ENCODE results near the gene PCSK7. TPM values are rescaled to one million over a fixed set of nuclear protein-coding genes. Genes with fewer than 3 reads are reported as not detected.

PCSK7 gene
- total and polyA plus RNA-seq, 2 donors (not counting 3 experiments of a cell fraction or from before 2014, with no cell fraction given) = 40.8 to 72.7 TPM

DNA sequence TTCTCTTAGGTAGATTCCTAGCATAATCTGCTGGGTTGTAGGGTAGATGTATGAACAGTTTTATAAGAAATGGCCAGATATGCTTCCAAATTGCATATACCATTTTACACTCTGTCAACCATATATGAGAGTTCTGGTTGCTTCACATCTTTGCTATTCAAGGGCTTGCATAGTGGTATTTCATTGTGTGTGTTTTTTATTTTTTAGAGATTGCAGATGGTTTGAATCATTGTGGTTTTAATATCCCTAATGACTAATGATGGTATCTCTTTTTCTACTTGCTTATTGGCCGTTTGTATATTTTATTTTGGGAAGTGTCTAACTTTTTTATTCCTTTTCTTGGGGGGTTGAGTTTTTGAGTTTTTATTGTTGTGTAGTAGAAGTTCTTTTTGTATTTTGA lies 27.5 kb upstream of the PCSK7 start:
- Histone ChIP-seq H3K79me2 (ENCODE audit: control insufficient read depth, insufficient read depth, low read length) (no peaks in the 10 kb centered on the region), H3K4me1 (ENCODE audit: control insufficient read depth, extremely low read depth, insufficient read depth, low read length) (no peaks in the 10 kb centered on the region), H4K20me1 (replicated peaks; ENCODE audit: control insufficient read depth, extremely low read depth, insufficient read depth, low read length) (no peaks in the 10 kb centered on the region), H3K9me3 (replicated peaks; ENCODE audit: control insufficient read depth, insufficient read depth, low read length) (no peaks in the 10 kb centered on the region), H3K4me3 (replicated peaks in 1 of 3; ENCODE audit: insufficient read depth in 1 of 3, low read depth in 1 of 3, low read length in 3 of 3) (no peak overlapping the region), H3K27ac (ENCODE audit: insufficient read depth, low read depth, low read length) (no peak overlapping the region), H3K9me1 (replicated peaks; ENCODE audit: control insufficient read depth, extremely low read depth, insufficient read depth, low read length) (no peaks in the 10 kb centered on the region), H3K9ac (replicated peaks; ENCODE audit: extremely low read depth, insufficient read depth, low read length) (no peak overlapping the region), H2AFZ (ENCODE audit: low read depth, low read length) (no peak overlapping the region), H3K4me2 (ENCODE audit: insufficient read depth, low read length) (no peak overlapping the region), H3K36me3 (ENCODE audit: control insufficient read depth in 2 of 2, extremely low read depth in 1 of 2, insufficient read depth in 2 of 2, low read length in 2 of 2) (peaks cover 2 to 4% of the 10 kb centered on the region in 2 experiments), H3K27me3 (ENCODE audit: control insufficient read depth in 2 of 2, insufficient read depth in 2 of 2, low read length in 2 of 2) (no peaks in the 10 kb centered on the region)
- DNase-seq (ENCODE audit: low read depth, low spot score) (no peak), FAIRE-seq (no peak)
- CTCF ChIA-PET = interaction anchor here (0.7 kb wide), 1 partner anchor 60 kb away, joined by 3 read pairs; no protein-coding TSS in a partner anchor
- intact Hi-C loops (cut with micrococcal nuclease) = no loop called here
- BruUV-seq (replicated peaks) = no TSS peak
- no peak for TF ChIP-seq POLR2A (IDR thresholded peaks at IDR 0.05; ENCODE audit: low read depth, low read length)
- POLR2A ChIA-PET = no interaction called here
- dilution Hi-C loops (cut with MboI; ENCODE audit: extremely low pct_ligation_motif_present, low sequenced_read_pairs) = no loop called here

DNA sequence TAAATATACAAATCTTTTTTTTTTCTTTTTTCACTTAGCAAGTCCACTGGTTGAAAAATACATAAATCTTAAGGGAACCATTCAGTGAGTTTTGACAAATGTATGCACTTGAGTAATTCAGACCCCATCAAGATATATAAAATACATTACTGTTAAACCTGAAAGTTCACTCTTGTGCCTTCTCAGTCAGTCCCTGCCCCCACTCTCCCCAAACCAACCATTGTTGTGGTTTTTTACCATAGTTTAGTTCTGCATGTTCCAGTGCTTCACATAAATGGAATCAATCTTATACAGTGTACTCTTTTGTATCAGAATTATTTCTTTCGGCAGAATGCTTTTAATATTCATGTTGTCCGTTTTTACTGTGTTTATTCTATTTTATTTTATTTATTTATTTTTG lies 26.7 kb upstream of the PCSK7 start:
- CTCF ChIA-PET = no interaction called here

More for the DNA sequence above, 26.7 kb upstream of the PCSK7 start:
- Histone ChIP-seq H3K9me1 (replicated peaks; ENCODE audit: control insufficient read depth, extremely low read depth, insufficient read depth, low read length) (no peaks in the 10 kb centered on the region), H3K27ac (ENCODE audit: insufficient read depth, low read depth, low read length) (no peak overlapping the region), H3K9ac (replicated peaks; ENCODE audit: extremely low read depth, insufficient read depth, low read length) (no peak overlapping the region), H3K79me2 (ENCODE audit: control insufficient read depth, insufficient read depth, low read length) (no peaks in the 10 kb centered on the region), H3K4me3 (replicated peaks in 1 of 3; ENCODE audit: insufficient read depth in 1 of 3, low read depth in 1 of 3, low read length in 3 of 3) (no peak overlapping the region), H2AFZ (ENCODE audit: low read depth, low read length) (no peak overlapping the region), H3K4me2 (ENCODE audit: insufficient read depth, low read length) (no peak overlapping the region), H3K4me1 (ENCODE audit: control insufficient read depth, extremely low read depth, insufficient read depth, low read length) (no peaks in the 10 kb centered on the region), H3K36me3 (ENCODE audit: control insufficient read depth in 2 of 2, extremely low read depth in 1 of 2, insufficient read depth in 2 of 2, low read length in 2 of 2) (peaks cover 2 to 4% of the 10 kb centered on the region in 2 experiments), H3K27me3 (ENCODE audit: control insufficient read depth in 2 of 2, insufficient read depth in 2 of 2, low read length in 2 of 2) (no peaks in the 10 kb centered on the region), H3K9me3 (replicated peaks; ENCODE audit: control insufficient read depth, insufficient read depth, low read length) (no peaks in the 10 kb centered on the region), H4K20me1 (replicated peaks; ENCODE audit: control insufficient read depth, extremely low read depth, insufficient read depth, low read length) (no peaks in the 10 kb centered on the region)
- dilution Hi-C loops (cut with MboI; ENCODE audit: extremely low pct_ligation_motif_present, low sequenced_read_pairs) (no loop called here), intact Hi-C loops (cut with micrococcal nuclease) (no loop called here)
- no TSS peak for BruUV-seq (replicated peaks)
- FAIRE-seq = peak; percentile 21
- TF ChIP-seq GATA2 (IDR thresholded peaks at IDR 0.05; ENCODE audit: insufficient read depth, insufficient read length, low read depth, low read length) (no peak), MYC (IDR thresholded peaks at IDR 0.05; ENCODE audit: low read depth, low read length) (no peak), POLR2AphosphoS5 (IDR thresholded peaks at IDR 0.05; ENCODE audit: insufficient read depth, low read depth, low read length) (no peak), FOS (IDR thresholded peaks at IDR 0.05; ENCODE audit: borderline replicate concordance, insufficient read depth, low read length) (no peak), EZH2 (IDR thresholded peaks at IDR 0.05; ENCODE audit: borderline replicate concordance, low read depth, low read length, severe bottlenecking) (no peak), JUN (IDR thresholded peaks at IDR 0.05; ENCODE audit: borderline replicate concordance, insufficient read depth, insufficient read length, low read depth) (no peak), POLR2A (IDR thresholded peaks at IDR 0.05; ENCODE audit: low read depth, low read length) (no peak)
- TF ChIP-seq, protein P1, sequence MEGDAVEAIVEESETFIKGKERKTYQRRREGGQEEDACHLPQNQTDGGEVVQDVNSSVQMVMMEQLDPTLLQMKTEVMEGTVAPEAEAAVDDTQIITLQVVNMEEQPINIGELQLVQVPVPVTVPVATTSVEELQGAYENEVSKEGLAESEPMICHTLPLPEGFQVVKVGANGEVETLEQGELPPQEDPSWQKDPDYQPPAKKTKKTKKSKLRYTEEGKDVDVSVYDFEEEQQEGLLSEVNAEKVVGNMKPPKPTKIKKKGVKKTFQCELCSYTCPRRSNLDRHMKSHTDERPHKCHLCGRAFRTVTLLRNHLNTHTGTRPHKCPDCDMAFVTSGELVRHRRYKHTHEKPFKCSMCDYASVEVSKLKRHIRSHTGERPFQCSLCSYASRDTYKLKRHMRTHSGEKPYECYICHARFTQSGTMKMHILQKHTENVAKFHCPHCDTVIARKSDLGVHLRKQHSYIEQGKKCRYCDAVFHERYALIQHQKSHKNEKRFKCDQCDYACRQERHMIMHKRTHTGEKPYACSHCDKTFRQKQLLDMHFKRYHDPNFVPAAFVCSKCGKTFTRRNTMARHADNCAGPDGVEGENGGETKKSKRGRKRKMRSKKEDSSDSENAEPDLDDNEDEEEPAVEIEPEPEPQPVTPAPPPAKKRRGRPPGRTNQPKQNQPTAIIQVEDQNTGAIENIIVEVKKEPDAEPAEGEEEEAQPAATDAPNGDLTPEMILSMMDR (IDR thresholded peaks at IDR 0.05; ENCODE audit: extremely low read depth in 1 of 2, insufficient read depth in 1 of 2, low read depth in 1 of 2, low read length in 2 of 2) = no peak
- TF ChIP-seq, protein P2, sequence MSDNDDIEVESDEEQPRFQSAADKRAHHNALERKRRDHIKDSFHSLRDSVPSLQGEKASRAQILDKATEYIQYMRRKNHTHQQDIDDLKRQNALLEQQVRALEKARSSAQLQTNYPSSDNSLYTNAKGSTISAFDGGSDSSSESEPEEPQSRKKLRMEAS (IDR thresholded peaks at IDR 0.05; ENCODE audit: insufficient read depth, insufficient read length) = no peak
- POLR2A ChIA-PET = no interaction called here
- no peak for DNase-seq (ENCODE audit: low read depth, low spot score)
